HG03571 (cell line): Measurements from ENCODE around the gene PBOV1.
"Not testable (repeated sequence)": the region's sequence is repeated elsewhere in the genome, so short reads cannot be mapped to it uniquely, and the experiment has no call there.

Experiments
- ATAC-seq: cut with Tn5 transposase; IDR thresholded peaks from one replicate; pipeline ENCODE4 v1.9.1; 2021; ENCODE audit not compliant: unreplicated experiment

The PBOV1 gene

GRCh38 chr6:138238368-138238767 is 20.1 kb upstream of the PBOV1 start:
- ATAC-seq: no peak

GRCh38 chr6:138237463-138237862 is 19.2 kb upstream of the PBOV1 start:
- no peak for ATAC-seq

- ATAC-seq: no peak
Measured at GRCh38 chr6:138235693-138236092, 17.4 kb upstream of the PBOV1 start.

- no peak for ATAC-seq
Measured at GRCh38 chr6:138235205-138235604, 16.9 kb upstream of the PBOV1 start.

- no peak for ATAC-seq
Measured at GRCh38 chr6:138234363-138234762, 16.1 kb upstream of the PBOV1 start.

GRCh38 chr6:138231381-138231886 is 13.1 kb upstream of the PBOV1 start:
- ATAC-seq: no peak

GRCh38 chr6:138230759-138231380 is 12.6 kb upstream of the PBOV1 start:
- ATAC-seq: no peak

GRCh38 chr6:138230221-138230620 is 11.9 kb upstream of the PBOV1 start:
- no peak for ATAC-seq

GRCh38 chr6:138229663-138230179 is 11.4 kb upstream of the PBOV1 start:
- ATAC-seq: no peak

- ATAC-seq: no peak
Measured at GRCh38 chr6:138229072-138229471, 10.8 kb upstream of the PBOV1 start.

- ATAC-seq: no peak
Measured at GRCh38 chr6:138227316-138227781, 9.1 kb upstream of the PBOV1 start.

GRCh38 chr6:138226700-138227315 is 8.5 kb upstream of the PBOV1 start:
- ATAC-seq: no peak

GRCh38 chr6:138225953-138226352 is 7.7 kb upstream of the PBOV1 start:
- no peak for ATAC-seq

- ATAC-seq: no peak
Measured at GRCh38 chr6:138222901-138223546, 4.7 kb upstream of the PBOV1 start.

GRCh38 chr6:138219901-138220300 is 1.6 kb upstream of the PBOV1 start:
- no peak for ATAC-seq

GRCh38 chr6:138219398-138219797 is 1.1 kb upstream of the PBOV1 start:
- no peak for ATAC-seq

GRCh38 chr6:138215093-138215782 is 3.1 kb downstream of the PBOV1 start:
- no peak for ATAC-seq

GRCh38 chr6:138212530-138212929 is 5.8 kb downstream of the PBOV1 start:
- not testable (repeated sequence) for ATAC-seq

GRCh38 chr6:138211601-138212000 is 6.7 kb downstream of the PBOV1 start:
- ATAC-seq: no peak

GRCh38 chr6:138211048-138211581 is 7.2 kb downstream of the PBOV1 start:
- no peak for ATAC-seq

GRCh38 chr6:138206862-138207261 is 11.4 kb downstream of the PBOV1 start:
- ATAC-seq: no peak
